Stimulated activated CD8-positive, alpha-beta memory T cell treated with anti-CD3 and anti-CD28 coated beads, Interleukin-7, amount 100 ng/mL, for 24 hours (primary cell): ENCODE results near the gene HES4.
"Not testable (repeated sequence)": the region's sequence is repeated elsewhere in the genome, so short reads cannot be mapped to it uniquely, and the experiment has no call there.

Experiments used
- DNase-seq: peaks from one replicate; pipeline ENCODE4 v3.0.0-alpha.2; 2020; ENCODE audit warnings: low read depth

HES4 gene

GRCh38 chr1:1033731-1034438, 34.0 kb upstream of the HES4 start:
- no peak for DNase-seq

GRCh38 chr1:1033009-1033587, 33.2 kb upstream of the HES4 start:
- peak; percentile 71 for DNase-seq

DNA sequence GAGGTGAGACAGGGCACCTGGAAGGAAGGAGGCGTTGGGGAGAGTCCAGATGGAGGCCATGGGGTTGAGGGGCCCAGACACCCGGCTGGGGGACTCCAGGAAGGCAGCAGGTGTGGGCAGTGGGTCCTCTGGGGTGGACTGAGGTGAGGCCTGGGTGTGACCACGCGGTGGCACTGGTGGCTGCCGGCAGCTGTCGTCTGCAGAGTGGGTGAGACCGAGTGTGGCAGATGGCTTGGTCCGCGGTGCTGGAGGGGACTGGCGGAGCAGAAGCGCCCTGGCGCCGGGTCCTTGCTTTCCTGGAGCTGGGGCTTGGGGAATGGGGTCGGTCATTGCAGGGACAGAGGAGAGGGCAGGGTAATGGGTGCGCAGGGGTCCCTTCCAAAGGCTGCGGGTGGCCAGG, 32.5 kb upstream of the HES4 start:
- no peak for DNase-seq

DNA sequence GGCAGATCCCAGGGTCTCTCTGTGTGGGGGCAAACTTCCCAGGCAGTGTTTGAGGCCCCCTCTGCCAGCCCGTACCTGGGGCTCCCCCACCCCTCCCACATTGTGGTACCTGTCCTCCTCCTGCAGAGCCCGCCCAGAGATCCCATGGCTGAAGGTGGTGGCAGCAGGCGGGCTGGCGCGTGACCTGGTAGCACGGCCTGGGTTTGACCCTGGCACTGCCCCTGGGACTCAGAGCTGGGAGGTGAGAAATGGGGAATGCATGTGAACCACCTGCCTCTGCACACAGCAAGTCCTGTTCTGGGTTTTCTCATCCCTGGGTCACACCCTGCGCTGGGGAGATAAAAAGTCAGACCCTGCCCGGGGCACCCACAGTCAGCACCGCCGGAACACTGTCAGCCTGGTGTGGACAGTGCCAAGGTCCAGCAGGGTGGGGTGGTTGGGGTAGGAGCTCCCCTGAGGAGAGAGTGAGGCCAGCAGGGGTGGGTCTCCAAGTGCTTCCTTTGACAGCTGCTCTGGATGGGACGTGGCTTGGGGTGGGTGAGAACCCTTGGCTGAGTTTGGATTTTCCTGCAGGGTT, 31.9 kb upstream of the HES4 start:
- no peak for DNase-seq

DNA sequence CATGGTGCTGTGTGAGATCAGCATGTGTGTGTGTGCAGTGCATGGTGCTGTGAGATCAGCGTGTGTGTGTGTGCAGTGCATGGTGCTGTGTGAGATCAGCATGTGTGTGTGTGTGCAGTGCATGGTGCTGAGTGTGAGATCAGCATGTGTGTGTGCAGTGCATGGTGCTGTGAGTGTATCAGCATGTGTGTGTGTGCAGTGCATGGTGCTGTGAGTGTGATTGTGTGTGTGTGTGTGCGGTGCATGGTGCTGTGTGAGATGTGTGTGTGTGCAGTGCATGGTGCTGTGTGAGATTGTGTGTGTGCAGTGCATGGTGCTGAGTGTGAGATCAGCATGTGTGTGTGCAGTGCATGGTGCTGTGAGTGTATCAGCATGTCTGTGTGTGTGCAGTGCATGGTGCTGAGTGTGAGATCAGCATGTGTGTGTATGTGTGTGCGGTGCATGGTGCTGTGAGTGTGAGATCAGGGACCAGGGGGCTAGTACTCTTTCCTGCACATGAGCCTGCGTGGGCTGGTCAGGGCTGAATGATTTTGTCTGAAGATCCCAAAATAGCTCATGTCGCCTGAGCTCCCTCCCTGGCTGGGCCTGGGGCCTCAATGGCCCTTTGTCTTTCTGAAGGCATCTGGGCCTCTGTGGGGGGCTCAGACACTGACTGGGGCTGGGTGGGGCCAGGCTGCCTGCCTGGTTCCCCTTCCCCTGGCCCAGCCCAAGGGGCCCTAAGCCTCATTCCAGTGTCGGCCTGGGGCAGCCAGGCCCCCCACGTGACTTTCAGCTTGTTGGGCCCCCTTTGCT, 31.2 kb upstream of the HES4 start:
- DNase-seq, result not testable (repeated sequence)

DNA sequence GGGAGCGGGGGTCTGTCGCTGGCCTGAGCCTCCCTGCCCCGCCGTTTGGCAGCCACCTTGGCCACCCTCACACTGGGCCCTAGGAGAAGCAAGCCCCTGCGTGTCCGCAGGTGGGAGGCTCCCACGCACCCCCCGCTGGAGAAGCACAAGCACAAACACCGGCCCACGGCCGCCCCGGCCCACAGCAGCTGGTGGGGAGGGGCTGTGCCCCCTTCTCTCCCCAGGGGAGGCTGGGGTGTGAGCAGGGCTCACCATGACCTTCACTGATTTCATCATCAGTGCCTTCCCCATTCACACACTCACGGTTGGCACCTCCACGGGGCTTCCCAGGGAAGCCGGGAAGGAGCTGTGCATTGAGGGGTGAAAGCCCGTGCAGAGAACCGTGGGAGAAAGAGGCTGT, 27.9 kb upstream of the HES4 start:
- DNase-seq, result no peak

DNA sequence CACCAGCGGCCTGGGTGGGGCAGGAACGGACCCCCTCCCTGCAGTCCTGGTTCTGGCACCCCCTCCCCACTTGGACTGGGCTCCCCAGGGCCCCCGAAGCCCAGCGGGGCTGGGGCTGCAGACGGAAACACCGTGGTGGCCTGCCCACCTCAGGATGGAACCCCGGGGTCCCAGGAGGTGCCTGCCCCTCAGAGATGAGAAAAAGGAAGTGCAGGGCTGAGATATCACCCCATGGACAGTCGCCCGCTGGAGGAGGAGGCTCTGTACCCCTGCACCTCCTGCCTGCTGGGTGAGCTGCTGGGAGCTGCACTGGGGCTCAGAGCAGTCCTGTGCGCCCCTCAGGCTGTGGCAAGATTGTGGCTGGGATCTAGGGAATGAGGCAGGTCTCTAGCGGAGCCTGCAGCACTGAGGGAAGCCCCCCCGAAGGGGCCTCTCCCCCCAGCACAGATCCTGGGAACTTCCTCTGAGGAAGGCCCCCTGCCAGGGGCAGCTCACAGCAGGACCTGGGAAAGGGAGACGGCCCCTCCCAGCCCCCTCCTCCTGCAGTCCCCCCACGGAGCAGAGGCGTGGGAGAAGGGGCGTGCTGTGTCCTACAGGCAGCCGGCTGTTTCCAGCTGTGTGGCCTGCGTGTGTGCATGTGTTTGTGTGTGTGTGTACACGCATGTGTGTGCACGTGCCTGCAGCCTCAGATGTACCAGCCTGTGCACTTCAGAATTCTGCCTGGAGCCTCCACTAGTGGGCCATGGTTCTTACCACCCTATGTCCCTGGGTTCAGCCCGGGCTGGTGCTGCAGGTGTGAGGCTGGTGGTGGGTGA, 26.9 kb upstream of the HES4 start:
- no peak for DNase-seq

- no peak for DNase-seq
Measured at GRCh38 chr1:1025730-1026129, 25.8 kb upstream of the HES4 start.

- no peak for DNase-seq
Measured at GRCh38 chr1:1024771-1025699, 25.1 kb upstream of the HES4 start.

GRCh38 chr1:1024149-1024770, 24.4 kb upstream of the HES4 start:
- no peak for DNase-seq

DNA sequence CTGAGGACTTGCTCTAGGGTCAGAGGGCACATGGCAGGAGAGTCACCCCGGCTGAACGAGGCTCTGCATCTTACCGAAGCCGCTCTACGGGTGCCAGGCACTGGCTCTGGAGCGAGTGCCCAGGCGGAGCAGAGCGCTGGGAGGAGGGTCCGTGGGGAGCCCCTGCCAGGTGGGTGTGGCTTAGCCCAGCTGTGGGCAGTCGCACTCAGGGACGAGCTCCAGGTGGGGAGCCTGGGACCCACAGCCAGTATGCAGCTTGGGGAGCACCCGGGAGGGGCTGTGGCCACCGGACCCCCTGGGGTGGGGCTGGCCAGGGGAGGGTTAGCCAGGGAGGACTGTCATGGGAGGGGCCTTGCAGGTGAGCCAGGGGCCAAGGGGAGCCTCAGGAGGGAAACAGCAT, 23.8 kb upstream of the HES4 start:
- DNase-seq, result no peak

GRCh38 chr1:1022302-1023009, 22.6 kb upstream of the HES4 start:
- DNase-seq, result no peak

GRCh38 chr1:1021920-1022259, 22.0 kb upstream of the HES4 start:
- DNase-seq, result no peak

DNA sequence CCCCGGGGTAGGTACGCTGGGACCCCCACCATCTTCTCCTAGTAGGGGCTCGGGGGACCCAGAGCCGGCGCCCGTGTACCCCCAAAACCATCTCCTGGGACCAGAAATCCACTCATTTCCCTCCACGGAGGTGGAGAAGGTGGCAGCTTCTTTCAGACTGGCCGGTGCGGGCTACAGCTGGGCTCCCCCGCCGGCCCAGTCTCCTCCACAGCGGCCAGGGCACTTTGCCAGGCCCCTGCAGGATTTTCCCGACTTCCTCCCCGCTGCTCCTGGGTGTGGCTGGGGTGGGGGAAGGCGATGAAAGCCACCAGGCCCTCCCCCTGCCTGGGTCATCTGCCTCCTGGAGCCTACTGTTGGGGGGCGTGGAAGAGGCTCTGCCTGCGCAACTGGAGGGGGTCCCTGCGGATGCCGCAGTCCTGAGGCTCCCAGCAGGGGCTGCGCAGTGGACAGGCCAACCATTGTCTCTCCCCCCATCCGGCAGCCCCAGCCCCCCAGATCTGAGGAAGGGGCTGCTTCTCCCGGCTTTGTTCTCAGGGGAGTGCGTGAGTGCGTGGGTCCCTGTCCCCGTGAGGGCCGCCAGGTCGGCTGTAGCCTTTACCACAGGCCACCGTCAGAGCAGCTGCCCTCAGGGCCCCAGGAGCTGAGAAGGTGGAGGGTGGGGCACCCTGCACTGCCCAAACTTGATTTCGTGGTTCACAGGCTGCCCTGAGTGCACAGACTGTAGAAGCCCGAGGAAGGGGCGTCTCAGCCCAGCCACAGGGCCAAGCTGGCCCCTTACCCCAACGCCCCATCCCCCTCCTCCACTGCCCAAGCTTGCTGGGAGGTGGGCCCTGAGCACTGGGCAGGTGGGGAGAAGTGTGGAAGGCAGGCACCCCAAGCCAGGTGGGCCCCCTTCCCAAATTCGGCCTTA, 21.4 kb upstream of the HES4 start:
- DNase-seq, result no peak

DNA sequence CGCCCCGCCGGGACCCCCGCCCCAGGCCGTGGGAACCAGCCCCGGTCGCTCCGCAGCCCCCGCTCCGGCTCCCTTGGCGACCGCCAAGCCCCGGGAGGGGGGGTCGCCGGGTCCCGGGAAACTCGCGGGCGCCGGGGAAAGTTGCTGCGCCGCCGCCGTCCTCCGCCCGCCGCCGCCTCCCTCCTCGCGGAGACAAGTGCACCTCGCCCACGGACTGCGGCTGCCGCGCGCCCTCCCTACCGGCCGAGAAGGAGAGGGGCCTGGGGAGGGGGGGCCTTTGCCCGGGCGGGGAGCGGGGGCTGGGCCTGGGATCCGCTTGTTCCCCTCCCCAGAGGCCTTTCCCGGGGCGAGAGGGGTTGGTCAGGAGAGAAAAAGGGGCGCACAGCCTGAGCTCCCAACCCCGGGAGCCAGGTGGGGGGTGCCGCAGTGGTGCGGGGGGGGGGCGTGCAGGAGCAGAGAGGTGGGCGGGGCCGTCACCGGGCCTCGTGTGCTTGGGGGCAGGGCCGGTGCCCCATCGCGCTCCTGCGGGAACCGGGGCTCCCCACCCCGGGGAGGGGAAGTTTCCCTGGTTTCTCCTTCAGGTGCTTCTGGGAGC, 20.6 kb upstream of the HES4 start:
- DNase-seq, result no peak

DNA sequence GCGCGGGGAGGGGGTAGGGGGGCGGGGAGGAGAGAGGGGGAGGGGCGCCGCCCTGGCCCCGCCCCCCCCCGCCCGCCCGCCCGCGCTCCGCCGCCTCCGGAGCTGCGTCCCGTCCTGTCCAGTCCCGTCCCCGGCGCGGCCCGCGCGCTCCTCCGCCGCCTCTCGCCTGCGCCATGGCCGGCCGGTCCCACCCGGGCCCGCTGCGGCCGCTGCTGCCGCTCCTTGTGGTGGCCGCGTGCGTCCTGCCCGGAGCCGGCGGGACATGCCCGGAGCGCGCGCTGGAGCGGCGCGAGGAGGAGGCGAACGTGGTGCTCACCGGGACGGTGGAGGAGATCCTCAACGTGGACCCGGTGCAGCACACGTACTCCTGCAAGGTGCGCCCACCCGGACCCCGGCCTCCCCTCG, 20.1 kb upstream of the HES4 start, which contains the start of gene AGRN:
Gene AGRN, plus strand, starts transcription at position 121 of the 405 bp plus-strand sequence. Its CDS starts 53 bp downstream, at position 174.
- DNase-seq, result no peak

GRCh38 chr1:1019122-1019999, 19.5 kb upstream of the HES4 start:
- DNase-seq, result peak; percentile 51
